CD4-positive, alpha-beta T cell treated with Interleukin-15 for 4 hours (primary cell): ENCODE measurements around the gene DARS1.
"Not testable (repeated sequence)": the region's sequence is repeated elsewhere in the genome, so short reads cannot be mapped to it uniquely, and the experiment has no call there.

Experiments used
- DNase-seq: peaks from one replicate; pipeline ENCODE4 v3.0.0-alpha.2; 2020; ENCODE audit warnings: low spot score

DARS1 gene

DNA sequence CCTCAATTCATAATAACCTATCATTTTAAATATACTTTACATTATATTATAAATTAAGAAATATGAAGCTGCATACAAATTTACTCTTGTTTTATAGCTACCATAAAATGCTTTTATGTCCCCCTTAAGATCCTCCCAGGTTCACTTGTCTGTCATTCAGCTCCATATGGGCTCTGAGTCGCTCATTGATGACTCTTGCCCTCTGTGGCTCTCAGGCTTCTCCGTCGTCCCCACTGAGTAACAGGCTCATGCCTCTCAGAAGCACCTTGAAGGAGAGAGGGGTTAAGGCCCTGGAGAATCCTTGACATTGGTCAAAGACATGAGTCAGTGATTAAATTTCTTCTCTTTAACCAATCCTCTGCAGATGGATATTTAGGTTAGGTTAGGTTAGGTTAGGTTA lies 103.0 kb downstream of the DARS1 start:
- no peak for DNase-seq

GRCh38 chr2:135876770-135877169 lies 108.7 kb downstream of the DARS1 start:
- not testable (repeated sequence) for DNase-seq

- DNase-seq: peak; percentile 99
Observed at GRCh38 chr2:135876066-135876711, 109.2 kb downstream of the DARS1 start, which contains the start of gene MCM6. MCM6 (minus strand) TSS chr2:135876443; CDS start chr2:135876365, 78 bp downstream.

GRCh38 chr2:135875491-135876065 lies 109.8 kb downstream of the DARS1 start:
- DNase-seq: peak; percentile 61

GRCh38 chr2:135874777-135875365 lies 110.6 kb downstream of the DARS1 start:
- no peak for DNase-seq

GRCh38 chr2:135870571-135870970 lies 114.9 kb downstream of the DARS1 start:
- no peak for DNase-seq

GRCh38 chr2:135863233-135863632 lies 122.2 kb downstream of the DARS1 start:
- no peak for DNase-seq

- no peak for DNase-seq
Observed at GRCh38 chr2:135862718-135863117, 122.7 kb downstream of the DARS1 start.
